Mammary epithelial cell (primary cell): ENCODE measurements around the gene RAB26.
"Not testable (repeated sequence)": the region's sequence is repeated elsewhere in the genome, so short reads cannot be mapped to it uniquely, and the experiment has no call there.

Experiments used
- CTCF ChIP-seq, 2 donors: IDR thresholded peaks in 1 of 2; conservative IDR thresholded peaks in 1 of 2; 2 replicates each; pipeline ENCODE4 v1.5.1; 2011 to 2012; ENCODE audit warnings: inconsistent platforms in 2 of 2, low read length in 2 of 2, mild to moderate bottlenecking in 2 of 2, control low read depth in 1 of 2, low read depth in 1 of 2; ENCODE audit not compliant: insufficient read depth in 1 of 2; ENCODE audit errors: extremely low read depth in 1 of 2
- EZH2 ChIP-seq: IDR thresholded peaks from 2 replicates; pipeline ENCODE4 v1.6.1; 2012; ENCODE audit warnings: low read length, inconsistent platforms, borderline replicate concordance

- not testable (repeated sequence) for TF ChIP-seq CTCF (conservative IDR thresholded peaks at IDR 0.05 in 1 of 2, IDR thresholded peaks at IDR 0.05 in 1 of 2; ENCODE audit: extremely low read depth in 1 of 2, insufficient read depth in 1 of 2, low read depth in 1 of 2, low read length in 2 of 2); EZH2
Observed at GRCh38 chr16:2106211-2106610, 42.2 kb upstream of the RAB26 start.
